AG04449 (cell line): ENCODE data around the gene EPC2.

Experiments
- CTCF ChIA-PET: fragments of 350-600 bp; formaldehyde crosslinking; extraction: SDS; loops from one replicate; lab custom pipeline; 2021; ENCODE audit warnings: antibody characterized with exemption; lab: Yijun Ruan, JAX
- POLR2A ChIA-PET: fragments of 400-600, 350-600 bp; formaldehyde crosslinking; extraction: SDS; loops from one replicate; lab custom pipeline; 2020; ENCODE audit warnings: antibody characterized with exemption, inconsistent platforms; lab: Yijun Ruan, JAX
- DNase-seq: peaks from one replicate; pipeline ENCODE4 v3.0.0-alpha.2; 2010; ENCODE audit warnings: low read depth, low spot score
- H3K4me3 ChIP-seq: 2 replicates; pipeline ENCODE4 v1.5.1; 2011; ENCODE audit warnings: low read depth, mild to moderate bottlenecking, control low read depth, low read length
- TF ChIP-seq, protein P1 (sequence below): IDR thresholded peaks from one replicate; pipeline ENCODE4 v1.5.1; 2011; ENCODE audit warnings: mild to moderate bottlenecking, moderate library complexity, low read length, control low read depth, inconsistent platforms; ENCODE audit not compliant: insufficient read depth; ENCODE audit errors: missing control alignments

EPC2 gene

DNA sequence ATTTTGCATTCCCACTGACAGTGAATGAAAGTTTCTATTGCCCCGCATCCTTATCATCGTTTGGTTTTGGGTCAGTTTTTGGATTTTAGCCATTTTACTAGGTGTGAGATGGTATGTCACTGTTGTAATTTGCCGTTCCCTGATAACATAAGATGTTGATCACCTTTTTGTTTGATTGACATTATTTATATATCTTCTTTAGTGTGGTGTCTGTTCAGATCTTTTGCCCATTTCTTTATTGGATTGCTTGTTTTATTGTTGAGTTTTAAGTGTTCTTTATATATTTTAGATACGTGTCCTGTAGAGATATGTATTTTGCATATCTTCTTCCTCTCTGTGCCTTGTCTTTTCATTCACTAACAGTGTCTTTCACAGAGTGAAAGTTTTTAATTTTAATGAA, 55.3 kb downstream of the EPC2 start:
- POLR2A ChIA-PET = no interaction called here
- TF ChIP-seq, protein P1, sequence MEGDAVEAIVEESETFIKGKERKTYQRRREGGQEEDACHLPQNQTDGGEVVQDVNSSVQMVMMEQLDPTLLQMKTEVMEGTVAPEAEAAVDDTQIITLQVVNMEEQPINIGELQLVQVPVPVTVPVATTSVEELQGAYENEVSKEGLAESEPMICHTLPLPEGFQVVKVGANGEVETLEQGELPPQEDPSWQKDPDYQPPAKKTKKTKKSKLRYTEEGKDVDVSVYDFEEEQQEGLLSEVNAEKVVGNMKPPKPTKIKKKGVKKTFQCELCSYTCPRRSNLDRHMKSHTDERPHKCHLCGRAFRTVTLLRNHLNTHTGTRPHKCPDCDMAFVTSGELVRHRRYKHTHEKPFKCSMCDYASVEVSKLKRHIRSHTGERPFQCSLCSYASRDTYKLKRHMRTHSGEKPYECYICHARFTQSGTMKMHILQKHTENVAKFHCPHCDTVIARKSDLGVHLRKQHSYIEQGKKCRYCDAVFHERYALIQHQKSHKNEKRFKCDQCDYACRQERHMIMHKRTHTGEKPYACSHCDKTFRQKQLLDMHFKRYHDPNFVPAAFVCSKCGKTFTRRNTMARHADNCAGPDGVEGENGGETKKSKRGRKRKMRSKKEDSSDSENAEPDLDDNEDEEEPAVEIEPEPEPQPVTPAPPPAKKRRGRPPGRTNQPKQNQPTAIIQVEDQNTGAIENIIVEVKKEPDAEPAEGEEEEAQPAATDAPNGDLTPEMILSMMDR = no peak
- DNase-seq = no peak
- CTCF ChIA-PET = no interaction called here
- H3K4me3 ChIP-seq = no peak overlapping the region

DNA sequence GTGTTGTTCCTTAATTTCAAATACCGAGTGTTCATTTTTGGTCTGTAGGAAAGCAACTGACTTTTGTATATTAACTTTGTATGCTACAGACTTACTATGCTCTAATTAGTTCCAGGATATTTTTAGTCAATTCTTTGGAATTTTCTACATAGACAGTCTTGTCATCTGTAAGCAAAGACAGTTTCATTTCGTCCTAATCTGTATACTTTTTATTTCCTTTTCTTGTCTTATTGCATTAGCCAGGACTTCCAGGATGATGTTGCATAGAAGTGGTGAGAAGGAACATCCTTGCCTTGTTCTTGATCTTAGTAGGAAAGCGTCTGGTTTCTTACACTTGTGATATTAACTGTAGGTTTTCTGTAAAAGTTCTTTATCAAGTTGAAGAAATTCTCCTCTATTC, 56.5 kb downstream of the EPC2 start:
- no peak overlapping the region for H3K4me3 ChIP-seq
- ChIA-PET POLR2A (no interaction called here), CTCF (interaction anchor here (1.2 kb wide), 1 partner anchor 11 kb away, joined by 3 read pairs; no protein-coding TSS in a partner anchor)
- no peak for DNase-seq
- TF ChIP-seq, protein P1 = no peak

DNA sequence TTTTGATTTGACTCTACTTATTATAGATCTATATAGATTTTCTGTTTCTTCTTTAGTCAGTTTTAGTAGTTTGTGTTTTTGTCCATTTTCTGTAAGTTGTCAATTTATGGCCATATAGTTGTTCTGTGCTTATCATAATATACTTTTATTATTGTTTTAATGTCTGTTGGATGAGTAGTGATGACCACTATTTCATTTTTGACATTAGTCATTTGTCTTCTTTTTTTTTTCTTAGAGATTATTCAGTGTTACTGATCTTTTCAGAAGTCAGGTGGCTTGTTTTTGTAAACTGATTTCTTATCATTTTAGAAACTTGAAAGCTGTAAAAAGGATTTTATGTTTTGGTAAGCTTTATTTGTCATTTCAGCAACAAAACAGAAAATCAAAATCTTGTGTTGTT, 57.3 kb downstream of the EPC2 start:
- ChIA-PET CTCF (interaction anchor here (0.9 to 1.2 kb wide), 2 partner anchors 11 kb away, joined by 3 read pairs; no protein-coding TSS in a partner anchor), POLR2A (no interaction called here)
- DNase-seq = no peak
- TF ChIP-seq, protein P1 = no peak
- H3K4me3 ChIP-seq = no peak overlapping the region

DNA sequence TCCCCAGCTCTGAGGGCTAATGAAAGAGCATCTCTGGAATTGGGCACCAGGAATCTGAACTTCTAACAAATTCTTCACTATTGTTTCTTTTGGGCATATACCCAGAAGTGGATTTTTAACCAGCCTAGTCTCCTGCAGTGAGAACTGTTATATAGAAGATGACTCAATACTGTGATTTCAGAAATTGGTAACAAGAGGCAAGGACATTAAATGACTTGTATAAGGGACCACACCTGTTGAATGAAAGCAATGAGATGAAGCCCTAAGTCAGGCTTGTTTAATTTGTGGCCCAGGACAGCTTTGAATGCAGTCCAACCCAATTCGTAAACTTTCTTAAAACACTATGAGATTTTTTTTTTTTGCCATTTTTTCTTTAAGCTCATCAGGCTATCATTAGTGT, 57.9 kb downstream of the EPC2 start:
- H3K4me3 ChIP-seq = no peak overlapping the region
- DNase-seq = no peak
- TF ChIP-seq, protein P1 = no peak
- ChIA-PET CTCF (interaction anchor here (0.9 to 1.2 kb wide), 2 partner anchors 11 to 12 kb away, joined by 3 read pairs; no protein-coding TSS in a partner anchor), POLR2A (no interaction called here)

DNA sequence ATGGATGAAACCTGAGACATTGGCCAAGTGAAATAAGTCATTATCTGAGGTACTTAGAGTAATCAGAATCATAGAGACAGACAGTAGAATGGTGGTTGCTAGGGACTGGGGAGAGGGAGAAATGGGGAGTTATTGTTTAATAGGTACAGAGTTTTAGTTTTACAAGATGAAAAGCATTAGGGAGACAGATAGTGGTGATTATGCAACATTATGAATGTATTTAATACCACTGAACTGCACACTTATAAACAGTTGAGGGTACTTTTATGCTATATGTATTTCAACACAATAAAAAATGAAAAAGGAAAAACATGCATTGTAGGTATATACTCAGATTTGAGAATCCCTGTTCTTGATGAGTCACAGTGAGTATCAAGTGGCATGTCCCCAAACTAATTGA, 59.7 kb downstream of the EPC2 start:
- ChIA-PET CTCF (no interaction called here), POLR2A (no interaction called here)
- no peak for DNase-seq
- H3K4me3 ChIP-seq = no peak overlapping the region
- TF ChIP-seq, protein P1 = no peak

DNA sequence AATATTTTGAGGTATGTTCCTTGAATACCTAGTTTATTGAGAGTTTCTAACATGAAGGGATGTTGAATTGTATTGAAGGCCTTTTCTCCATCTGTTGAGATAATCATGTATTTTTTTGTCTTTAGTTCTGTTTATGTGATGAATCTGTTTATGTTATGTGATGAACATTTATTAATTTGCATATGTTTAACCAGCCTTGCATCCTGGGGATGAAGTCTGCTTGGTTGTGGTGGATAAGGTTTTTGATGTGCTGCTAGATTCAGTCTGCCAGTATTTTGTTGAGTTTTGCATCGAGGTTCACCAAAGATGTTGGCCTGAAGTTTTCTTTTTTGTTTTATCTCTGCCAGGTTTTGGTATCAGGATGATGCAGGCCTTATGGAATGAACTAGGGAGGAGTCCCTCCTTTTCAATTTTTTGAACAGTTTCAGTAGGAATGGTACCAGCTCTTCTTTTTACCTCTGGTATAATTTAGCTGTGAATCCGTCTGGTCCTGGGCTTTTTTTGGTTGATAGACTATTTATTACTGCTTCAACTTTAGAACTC, 71.9 kb downstream of the EPC2 start:
- POLR2A ChIA-PET = no interaction called here
- no peak overlapping the region for H3K4me3 ChIP-seq
- no peak for DNase-seq
- CTCF ChIA-PET = no interaction called here
- TF ChIP-seq, protein P1 = no peak
